ENCODE measurements around the gene SERTAD3.
A peak's percentile ranks its signal among the peaks of the same experiment; 100 is the strongest.

SERTAD3 gene

GRCh38 chr19:40474737-40475136 lies 30.6 kb upstream of the SERTAD3 start:
- Histone ChIP-seq H3K36me3 (no peaks in the 10 kb centered on the region), H3K27me3 (ENCODE audit: insufficient read depth, low read depth, severe bottlenecking) (no peaks in the 10 kb centered on the region), H3K27ac (no peak overlapping the region), H3K9me3 (ENCODE audit: severe bottlenecking) (no peaks in the 10 kb centered on the region), H3K4me3 (ENCODE audit: low read depth, low read length) (no peak overlapping the region)
- no peak for TF ChIP-seq CTCF (IDR thresholded peaks at IDR 0.05; ENCODE audit: low read depth, low read length)
- DNase-seq, result no peak

- Histone ChIP-seq H3K27ac (no peak overlapping the region), H3K9me3 (ENCODE audit: severe bottlenecking) (no peaks in the 10 kb centered on the region), H3K27me3 (ENCODE audit: insufficient read depth, low read depth, severe bottlenecking) (peaks cover 2% of the 10 kb centered on the region), H3K36me3 (no peaks in the 10 kb centered on the region), H3K4me3 (ENCODE audit: low read depth, low read length) (no peak overlapping the region)
- DNase-seq, result no peak
- TF ChIP-seq CTCF (IDR thresholded peaks at IDR 0.05; ENCODE audit: low read depth, low read length), result no peak
Observed at GRCh38 chr19:40472516-40472915, 28.4 kb upstream of the SERTAD3 start.

- Histone ChIP-seq H3K4me3 (ENCODE audit: low read depth, low read length) (no peak overlapping the region), H3K27ac (no peak overlapping the region), H3K36me3 (no peaks in the 10 kb centered on the region), H3K27me3 (ENCODE audit: insufficient read depth, low read depth, severe bottlenecking) (peaks cover 9% of the 10 kb centered on the region), H3K9me3 (ENCODE audit: severe bottlenecking) (no peaks in the 10 kb centered on the region)
- DNase-seq, result no peak
- TF ChIP-seq CTCF (IDR thresholded peaks at IDR 0.05; ENCODE audit: low read depth, low read length), result no peak
Observed at GRCh38 chr19:40471111-40471510, 27.0 kb upstream of the SERTAD3 start.

GRCh38 chr19:40469011-40469410 lies 24.9 kb upstream of the SERTAD3 start:
- Histone ChIP-seq H3K9me3 (ENCODE audit: severe bottlenecking) (no peaks in the 10 kb centered on the region), H3K27me3 (ENCODE audit: insufficient read depth, low read depth, severe bottlenecking) (peaks cover 10% of the 10 kb centered on the region), H3K4me3 (ENCODE audit: low read depth, low read length) (no peak overlapping the region), H3K27ac (no peak overlapping the region), H3K36me3 (no peaks in the 10 kb centered on the region)
- no peak for TF ChIP-seq CTCF (IDR thresholded peaks at IDR 0.05; ENCODE audit: low read depth, low read length)
- DNase-seq, result no peak

- no peaks in the 10 kb centered on the region for H3K9me3 ChIP-seq (ENCODE audit: severe bottlenecking)
- DNase-seq, result no peak
- TF ChIP-seq CTCF (IDR thresholded peaks at IDR 0.05; ENCODE audit: low read depth, low read length), result no peak
- peaks cover 10% of the 10 kb centered on the region for H3K27me3 ChIP-seq (ENCODE audit: insufficient read depth, low read depth, severe bottlenecking)
- no peak within 1 kb of the TSS for H3K27ac ChIP-seq
- H3K4me3 ChIP-seq (ENCODE audit: low read depth, low read length), result peak within 1 kb of the TSS; percentile 44
- H3K36me3 ChIP-seq, result no peaks in the 10 kb centered on the region
Observed at GRCh38 chr19:40466985-40467734, 23.0 kb upstream of the SERTAD3 start, which contains the start of gene SPTBN4. TSS of gene SPTBN4 (plus strand) at chr19:40467001. CDS start at chr19:40472622, 5,621 bp downstream.

All from WERI-Rb-1 (cell line).